Neural cell (in vitro differentiated cells): Measurements from ENCODE around the gene COL23A1. TPM values are rescaled to one million over a fixed set of nuclear protein-coding genes. Genes with fewer than 3 reads are reported as not detected.

ENCODE experiments used
- H2AFZ ChIP-seq: fragments of 200-600, 300-800 bp; sonication (generic), shearing (Covaris generic); 2 replicates; pipeline ENCODE4 v1.6.0; 2014; ENCODE audit warnings: low read depth, mild to moderate bottlenecking, antibody characterized with exemption, low read length, moderate library complexity
- H3F3A ChIP-seq: fragments of 200-600 bp; shearing (Covaris generic); 2 replicates; pipeline ENCODE4 v1.6.1; 2016; ENCODE audit warnings: mild to moderate bottlenecking, moderate library complexity, mixed read lengths, antibody characterized with exemption, low read length; ENCODE audit not compliant: insufficient read depth, poor library complexity, severe bottlenecking
- H3K27ac ChIP-seq: fragments of 200-600, 300-800 bp; sonication (generic), shearing (Covaris generic); 2 replicates; pipeline ENCODE4 v1.5.1; 2014; ENCODE audit warnings: mild to moderate bottlenecking, low read length, moderate library complexity
- H3K27me3 ChIP-seq: fragments of 300-800, 200-600 bp; sonication (generic), shearing (Covaris generic); 2 replicates; pipeline ENCODE4 v1.6.0; 2014; ENCODE audit warnings: mild to moderate bottlenecking, low read depth, low read length, moderate library complexity; ENCODE audit not compliant: insufficient read depth
- H3K36me3 ChIP-seq: fragments of 300-800, 200-600 bp; sonication (generic), shearing (Covaris generic); 2 replicates; pipeline ENCODE4 v1.5.1; 2014; ENCODE audit warnings: mild to moderate bottlenecking, antibody characterized with exemption, low read length, moderate library complexity; ENCODE audit not compliant: insufficient read depth
- H3K4me2 ChIP-seq: fragments of 300-800, 200-600 bp; sonication (generic), shearing (Covaris generic); 2 replicates; pipeline ENCODE4 v1.6.0; 2014; ENCODE audit warnings: mild to moderate bottlenecking, low read length
- H3K4me3 ChIP-seq: fragments of 300-800, 200-600 bp; sonication (generic), shearing (Covaris generic); 2 replicates; pipeline ENCODE4 v1.5.1; 2014; ENCODE audit warnings: mild to moderate bottlenecking, low read length, moderate library complexity
- H3K79me2 ChIP-seq: fragments of 200-600 bp; shearing (Covaris generic); replicated peaks from 2 replicates; pipeline ENCODE4 v1.6.0; 2014; ENCODE audit warnings: mild to moderate bottlenecking, low read length, moderate library complexity; ENCODE audit not compliant: insufficient read depth
- H3K9ac ChIP-seq: fragments of 300-800, 200-600 bp; sonication (generic), shearing (Covaris generic); 2 replicates; pipeline ENCODE4 v1.6.1; 2016; ENCODE audit warnings: mild to moderate bottlenecking, low read length, mixed read lengths
- H3K9me2 ChIP-seq: fragments of 200-600 bp; shearing (Covaris generic); 2 replicates; pipeline ENCODE4 v1.6.1; 2016; ENCODE audit warnings: mild to moderate bottlenecking, low read length, mixed read lengths; ENCODE audit not compliant: insufficient read depth
- H3K9me3 ChIP-seq: fragments of 200-600, 300-800 bp; sonication (generic), shearing (Covaris generic); 2 replicates; pipeline ENCODE4 v1.6.1; 2016; ENCODE audit warnings: mild to moderate bottlenecking, mixed run types, low read length, moderate library complexity, mixed read lengths
- H4K20me1 ChIP-seq: fragments of 200-600 bp; shearing (Covaris generic); 2 replicates; pipeline ENCODE4 v1.6.1; 2016; ENCODE audit warnings: mild to moderate bottlenecking, mixed run types; ENCODE audit not compliant: insufficient read depth
- CTCF ChIP-seq: fragments of 450-650 bp; IDR thresholded peaks from 2 replicates; pipeline ENCODE4 v1.5.1; 2014; ENCODE audit warnings: antibody characterized with exemption, mild to moderate bottlenecking, moderate library complexity; ENCODE audit not compliant: poor library complexity, severe bottlenecking
- EP300 ChIP-seq: fragments of 450-650 bp; conservative IDR thresholded peaks from 2 replicates; pipeline ENCODE4 v1.6.1; 2014; ENCODE audit warnings: antibody characterized with exemption, mild to moderate bottlenecking, moderate library complexity; ENCODE audit not compliant: poor library complexity, severe bottlenecking
- EZH2 ChIP-seq: fragments of 200-600, 300-800 bp; shearing (Covaris generic), sonication (generic); IDR thresholded peaks from 2 replicates; pipeline ENCODE4 v1.6.1; 2014; ENCODE audit warnings: antibody characterized with exemption, low read length, borderline replicate concordance, mild to moderate bottlenecking; ENCODE audit not compliant: insufficient read depth, poor library complexity, severe bottlenecking
- MXI1 ChIP-seq: fragments of 450-650 bp; conservative IDR thresholded peaks from 2 replicates; pipeline ENCODE4 v1.6.1; 2014; ENCODE audit warnings: antibody characterized with exemption, mild to moderate bottlenecking; ENCODE audit not compliant: poor library complexity, severe bottlenecking
- POLR2AphosphoS5 ChIP-seq: IDR thresholded peaks from 2 replicates; pipeline ENCODE4 v1.6.1; 2012
- RAD21 ChIP-seq: fragments of 450-650 bp; conservative IDR thresholded peaks from 2 replicates; pipeline ENCODE4 v1.6.1; 2014; ENCODE audit warnings: antibody characterized with exemption, mild to moderate bottlenecking, moderate library complexity
- REST ChIP-seq: IDR thresholded peaks from 2 replicates; pipeline ENCODE4 v1.6.1; 2012; ENCODE audit warnings: borderline replicate concordance
- SMC3 ChIP-seq: fragments of 450-650 bp; conservative IDR thresholded peaks from 2 replicates; pipeline ENCODE4 v1.6.1; 2014; ENCODE audit warnings: antibody characterized with exemption, mild to moderate bottlenecking, moderate library complexity; ENCODE audit not compliant: poor library complexity
- TAF1 ChIP-seq: IDR thresholded peaks from 2 replicates; pipeline ENCODE4 v1.6.1; 2012; ENCODE audit warnings: low read depth
- polyA plus RNA-seq: library from polyadenylated mRNA; depleted of rRNA; stranded (reverse); fragments of >200 nt; gene quantifications from 2 replicates; pipeline ENCODE4 v1.2.3, GENCODE V29; 2014

COL23A1 gene
- polyA plus RNA-seq, 1 donor from 2014 or later: not detected

GRCh38 chr5:178595150-178595549 is 5.0 kb upstream of the COL23A1 start:
- Histone ChIP-seq H3K4me3 (no peak overlapping the region), H3K27me3 (peaks cover 12% of the 10 kb centered on the region), H3K9ac (no peak overlapping the region), H3K4me2 (no peak overlapping the region), H4K20me1 (no peaks in the 10 kb centered on the region), H3K9me2 (no peaks in the 10 kb centered on the region), H3F3A (peaks cover 4% of the 10 kb centered on the region), H3K36me3 (peaks cover 12% of the 10 kb centered on the region), H2AFZ (no peak overlapping the region), H3K27ac (no peak overlapping the region), H3K9me3 (no peaks in the 10 kb centered on the region), H3K79me2 (no peaks in the 10 kb centered on the region)
- no peak for TF ChIP-seq EP300
- no peak for TF ChIP-seq EZH2
- no peak for TF ChIP-seq MXI1
- TF ChIP-seq CTCF: no peak
- no peak for TF ChIP-seq RAD21
- no peak for TF ChIP-seq POLR2AphosphoS5
- no peak for TF ChIP-seq SMC3
- TF ChIP-seq TAF1: no peak
- no peak for TF ChIP-seq REST

DNA sequence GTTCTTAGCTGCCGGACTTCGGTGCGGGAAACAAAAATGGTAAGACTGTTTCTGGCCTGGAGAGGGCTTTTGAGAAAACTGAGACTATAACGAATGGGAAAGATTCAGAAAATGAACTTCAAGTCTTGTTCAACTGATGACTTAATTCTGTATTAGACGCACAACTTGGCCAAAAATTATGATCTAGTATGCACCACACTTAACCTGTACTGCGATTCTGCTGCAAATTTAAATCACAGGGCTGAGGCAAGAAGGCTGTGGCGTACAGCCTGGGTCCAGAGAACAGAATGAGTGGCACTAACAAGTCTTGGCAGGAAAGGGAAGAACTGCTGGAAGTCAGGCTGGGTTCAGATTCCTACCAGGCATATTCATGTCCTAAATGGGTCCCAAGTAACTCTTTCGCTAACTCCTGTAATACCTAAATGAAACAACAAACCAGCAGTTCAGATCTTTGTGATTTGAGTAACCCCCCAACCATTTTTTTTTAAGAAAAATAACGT is 781 bp upstream of the COL23A1 start:
- H2AFZ ChIP-seq: no peak overlapping the region
- H3K27me3 ChIP-seq: peaks cover 42% of the 10 kb centered on the region
- H4K20me1 ChIP-seq: no peaks in the 10 kb centered on the region
- no peak overlapping the region for H3K4me3 ChIP-seq
- no peak overlapping the region for H3K4me2 ChIP-seq
- no peak overlapping the region for H3K9ac ChIP-seq
- H3K79me2 ChIP-seq: no peaks in the 10 kb centered on the region
- no peaks in the 10 kb centered on the region for H3K9me3 ChIP-seq
- H3K36me3 ChIP-seq: peaks cover 7% of the 10 kb centered on the region
- no peak for TF ChIP-seq POLR2AphosphoS5
- TF ChIP-seq MXI1: no peak
- no peak for TF ChIP-seq REST
- TF ChIP-seq EP300: no peak
- TF ChIP-seq SMC3: peak; percentile 28
- TF ChIP-seq CTCF: peak; percentile 1
- peaks cover 4% of the 10 kb centered on the region for H3F3A ChIP-seq
- H3K27ac ChIP-seq: no peak overlapping the region
- no peaks in the 10 kb centered on the region for H3K9me2 ChIP-seq
